ENCODE measurements around the gene ARHGEF7. TPM values are rescaled to one million over a fixed set of nuclear protein-coding genes. Genes with fewer than 3 reads are reported as not detected.

ARHGEF7 gene
- total RNA-seq, 2 experiments from 2014 or later, result 39.5 to 51.3 TPM

DNA sequence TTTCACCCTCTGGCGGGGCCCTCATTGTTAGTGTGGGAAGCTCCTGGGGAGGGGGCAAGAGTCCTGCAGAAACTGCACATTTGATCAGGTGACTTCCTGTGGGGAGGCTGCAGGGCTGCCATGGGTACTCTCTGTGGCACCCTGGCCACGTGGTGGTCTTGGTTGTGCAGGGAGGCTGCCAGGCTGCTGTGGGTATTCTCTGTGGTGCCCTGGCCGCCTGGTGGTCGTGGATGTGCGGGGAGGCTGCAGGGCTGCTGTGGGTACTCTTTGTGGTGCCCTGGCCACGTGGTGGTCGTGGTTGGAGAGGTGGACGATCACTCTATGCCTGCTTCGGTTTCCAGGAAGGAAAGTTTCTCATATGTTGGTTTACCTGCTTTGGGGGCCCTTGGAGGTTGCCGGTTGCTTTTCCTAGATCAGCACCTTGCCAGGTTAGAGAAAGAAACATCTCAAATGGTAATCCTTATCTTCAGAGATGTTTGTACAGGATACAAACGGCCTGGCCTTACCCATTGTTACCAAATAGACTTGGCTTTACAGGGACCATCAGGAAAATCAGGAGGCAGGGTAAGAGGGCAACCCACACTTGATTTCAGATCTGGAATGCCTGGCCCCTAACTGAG lies 228.2 kb downstream of the ARHGEF7 start:
- Histone ChIP-seq H2AFZ (ENCODE audit: low read length) (no peak overlapping the region), H3K36me3 (ENCODE audit: insufficient read depth, low read length) (no peaks in the 10 kb centered on the region), H3K4me1 (ENCODE audit: insufficient read depth, low read length, poor library complexity, severe bottlenecking) (no peaks in the 10 kb centered on the region), H3K9me2 (ENCODE audit: insufficient read depth, low read length) (no peaks in the 10 kb centered on the region), H3K79me2 (ENCODE audit: insufficient read depth, low read depth, low read length) (no peaks in the 10 kb centered on the region), H3K27ac (ENCODE audit: low read depth, low read length, poor library complexity, severe bottlenecking) (no peak overlapping the region), H3K4me2 (ENCODE audit: low read length) (no peak overlapping the region), H3K9me3 (ENCODE audit: low read length) (no peaks in the 10 kb centered on the region), H3K4me3 (ENCODE audit: low read depth, low read length, poor library complexity, severe bottlenecking) (no peak overlapping the region), H4K20me1 (ENCODE audit: insufficient read depth, low read length) (no peaks in the 10 kb centered on the region)
- ChIA-PET POLR2A (no interaction called here), CTCF (ENCODE audit: unreplicated experiment) (no interaction called here)
- TF ChIP-seq CTCF (conservative IDR thresholded peaks at IDR 0.05; ENCODE audit: low read length), result no peak
- no peak for TF ChIP-seq EZH2phosphoT487 (IDR thresholded peaks at IDR 0.05; ENCODE audit: borderline replicate concordance, low read depth, low read length)
- DNase-seq (ENCODE audit: low spot score), result no peak
- intact Hi-C loops (cut with micrococcal nuclease; ENCODE audit: unreplicated experiment), result no loop called here
- BruUV-seq (replicated peaks), result no TSS peak

- TF ChIP-seq EZH2phosphoT487 (IDR thresholded peaks at IDR 0.05; ENCODE audit: borderline replicate concordance, low read depth, low read length) (no peak), CTCF (conservative IDR thresholded peaks at IDR 0.05; ENCODE audit: low read length) (no peak)
- POLR2A ChIA-PET, result no interaction called here
- Histone ChIP-seq H3K9me2 (ENCODE audit: insufficient read depth, low read length) (no peaks in the 10 kb centered on the region), H3K27ac (ENCODE audit: low read depth, low read length, poor library complexity, severe bottlenecking) (no peak overlapping the region), H3K79me2 (ENCODE audit: insufficient read depth, low read depth, low read length) (no peaks in the 10 kb centered on the region), H2AFZ (ENCODE audit: low read length) (no peak overlapping the region), H4K20me1 (ENCODE audit: insufficient read depth, low read length) (no peaks in the 10 kb centered on the region), H3K4me3 (ENCODE audit: low read depth, low read length, poor library complexity, severe bottlenecking) (no peak overlapping the region), H3K4me1 (ENCODE audit: insufficient read depth, low read length, poor library complexity, severe bottlenecking) (no peaks in the 10 kb centered on the region), H3K4me2 (ENCODE audit: low read length) (no peak overlapping the region), H3K36me3 (ENCODE audit: insufficient read depth, low read length) (no peaks in the 10 kb centered on the region), H3K9me3 (ENCODE audit: low read length) (no peaks in the 10 kb centered on the region)
- CTCF ChIA-PET (ENCODE audit: unreplicated experiment), result no interaction called here
- no TSS peak for BruUV-seq (replicated peaks)
- intact Hi-C loops (cut with micrococcal nuclease; ENCODE audit: unreplicated experiment), result no loop called here
- no peak for DNase-seq (ENCODE audit: low spot score)
These were observed 229.5 kb downstream of the ARHGEF7 start for GRCh38 chr13:111344471-111345191.

DNA sequence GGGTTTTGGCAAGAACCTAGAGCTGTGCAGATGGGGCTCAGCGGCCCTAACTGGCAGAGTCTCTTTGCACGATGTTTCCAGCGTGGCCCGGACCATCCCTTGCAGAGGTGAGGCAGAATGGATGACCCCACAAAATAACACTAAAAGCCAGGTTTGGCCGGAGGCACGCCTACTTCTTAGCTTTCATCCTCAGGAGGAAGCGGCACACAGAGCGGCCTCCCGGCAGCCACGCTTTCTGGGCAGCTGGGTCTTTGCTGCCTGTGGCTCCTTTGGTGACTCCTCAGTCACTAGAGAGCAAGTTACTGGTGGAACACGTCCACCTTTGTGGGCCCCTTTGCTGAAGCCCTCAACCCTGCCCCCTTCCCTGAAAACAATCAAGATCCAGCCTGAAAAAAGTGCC lies 230.6 kb downstream of the ARHGEF7 start:
- no peak overlapping the region for H2AFZ ChIP-seq (ENCODE audit: low read length)
- no peak overlapping the region for H3K4me3 ChIP-seq (ENCODE audit: low read depth, low read length, poor library complexity, severe bottlenecking)
- intact Hi-C loops (cut with micrococcal nuclease; ENCODE audit: unreplicated experiment), result no loop called here
- DNase-seq (ENCODE audit: low spot score), result no peak
- no peak overlapping the region for H3K4me2 ChIP-seq (ENCODE audit: low read length)
- no peaks in the 10 kb centered on the region for H3K9me3 ChIP-seq (ENCODE audit: low read length)
- H3K4me1 ChIP-seq (ENCODE audit: insufficient read depth, low read length, poor library complexity, severe bottlenecking), result no peaks in the 10 kb centered on the region
- ChIA-PET POLR2A (no interaction called here), CTCF (ENCODE audit: unreplicated experiment) (no interaction called here)
- no peaks in the 10 kb centered on the region for H3K9me2 ChIP-seq (ENCODE audit: insufficient read depth, low read length)
- no peaks in the 10 kb centered on the region for H4K20me1 ChIP-seq (ENCODE audit: insufficient read depth, low read length)
- H3K27ac ChIP-seq (ENCODE audit: low read depth, low read length, poor library complexity, severe bottlenecking), result no peak overlapping the region
- H3K36me3 ChIP-seq (ENCODE audit: insufficient read depth, low read length), result no peaks in the 10 kb centered on the region
- no TSS peak for BruUV-seq (replicated peaks)
- H3K79me2 ChIP-seq (ENCODE audit: insufficient read depth, low read depth, low read length), result no peaks in the 10 kb centered on the region
- TF ChIP-seq CTCF (conservative IDR thresholded peaks at IDR 0.05; ENCODE audit: low read length) (no peak), EZH2phosphoT487 (IDR thresholded peaks at IDR 0.05; ENCODE audit: borderline replicate concordance, low read depth, low read length) (no peak)
